NCI-H748 (cell line): ENCODE measurements around the gene KDELR1.

ENCODE experiments used
- DNase-seq: peaks from one replicate; lab custom pipeline; 2025; ENCODE audit not compliant: unreplicated experiment; lab: John Stamatoyannopoulos, UW

KDELR1 gene

GRCh38 chr19:48342841-48343540, 48.4 kb downstream of the KDELR1 start:
- no peak for DNase-seq

- no peak for DNase-seq
Measured at GRCh38 chr19:48342414-48342738, 49.0 kb downstream of the KDELR1 start.

GRCh38 chr19:48341515-48342413, 49.6 kb downstream of the KDELR1 start:
- no peak for DNase-seq

- peak; percentile 31 for DNase-seq
Measured at GRCh38 chr19:48340995-48341394, 50.4 kb downstream of the KDELR1 start.

GRCh38 chr19:48338802-48339503, 52.4 kb downstream of the KDELR1 start:
- DNase-seq = no peak

GRCh38 chr19:48338253-48338755, 53.0 kb downstream of the KDELR1 start:
- no peak for DNase-seq

- DNase-seq = peak; percentile 97
Measured at GRCh38 chr19:48333467-48334384, 57.6 kb downstream of the KDELR1 start.

GRCh38 chr19:48332662-48333466, 58.5 kb downstream of the KDELR1 start:
- DNase-seq = peak; percentile 100
